Muscle layer of duodenum (tissue), 2 donors: ENCODE measurements around the gene HIVEP3.

Source experiments
- H3K27ac ChIP-seq: one replicate; pipeline ENCODE4 v1.7.0; 2013; ENCODE audit warnings: mild to moderate bottlenecking, low read length
- H3K27me3 ChIP-seq: one replicate; pipeline ENCODE4 v1.7.0; 2013; ENCODE audit warnings: low read depth, mild to moderate bottlenecking, control low read depth, low read length
- H3K36me3 ChIP-seq, 2 donors: one replicate each; pipeline ENCODE4 v1.7.0; 2013; ENCODE audit warnings: low read length in 2 of 2, control low read depth in 1 of 2, mild to moderate bottlenecking in 1 of 2; ENCODE audit not compliant: insufficient read depth in 2 of 2, control insufficient read depth in 1 of 2
- H3K4me1 ChIP-seq, 2 donors: one replicate each; pipeline ENCODE4 v1.7.0; 2013; ENCODE audit warnings: low read length in 2 of 2, mild to moderate bottlenecking in 2 of 2, control low read depth in 1 of 2, moderate library complexity in 1 of 2; ENCODE audit not compliant: insufficient read depth in 2 of 2, control insufficient read depth in 1 of 2
- H3K4me3 ChIP-seq, 2 donors: one replicate each; pipeline ENCODE4 v1.7.0; 2013; ENCODE audit warnings: low read length in 2 of 2, low read depth in 1 of 2, mild to moderate bottlenecking in 1 of 2
- H3K9me3 ChIP-seq, 2 donors: one replicate each; pipeline ENCODE4 v1.7.0; 2013; ENCODE audit warnings: low read length in 2 of 2, control low read depth in 1 of 2, mild to moderate bottlenecking in 1 of 2; ENCODE audit not compliant: control insufficient read depth in 1 of 2
- donor health status: healthy.

HIVEP3 gene

GRCh38 chr1:41633764-41634163 lies 285.0 kb downstream of the HIVEP3 start:
- H3K36me3 ChIP-seq, result no peaks in the 10 kb centered on the region
- no peak overlapping the region for H3K4me3 ChIP-seq
- H3K27me3 ChIP-seq, result no peaks in the 10 kb centered on the region
- no peak overlapping the region for H3K27ac ChIP-seq
- no peaks in the 10 kb centered on the region for H3K4me1 ChIP-seq
- no peaks in the 10 kb centered on the region for H3K9me3 ChIP-seq

GRCh38 chr1:41632781-41633575 lies 285.7 kb downstream of the HIVEP3 start:
- Histone ChIP-seq H3K4me3 (no peak overlapping the region), H3K27ac (no peak overlapping the region), H3K4me1 (no peaks in the 10 kb centered on the region), H3K36me3 (peaks cover 0 to 5% of the 10 kb centered on the region in 2 donors), H3K27me3 (no peaks in the 10 kb centered on the region), H3K9me3 (no peaks in the 10 kb centered on the region)

DNA sequence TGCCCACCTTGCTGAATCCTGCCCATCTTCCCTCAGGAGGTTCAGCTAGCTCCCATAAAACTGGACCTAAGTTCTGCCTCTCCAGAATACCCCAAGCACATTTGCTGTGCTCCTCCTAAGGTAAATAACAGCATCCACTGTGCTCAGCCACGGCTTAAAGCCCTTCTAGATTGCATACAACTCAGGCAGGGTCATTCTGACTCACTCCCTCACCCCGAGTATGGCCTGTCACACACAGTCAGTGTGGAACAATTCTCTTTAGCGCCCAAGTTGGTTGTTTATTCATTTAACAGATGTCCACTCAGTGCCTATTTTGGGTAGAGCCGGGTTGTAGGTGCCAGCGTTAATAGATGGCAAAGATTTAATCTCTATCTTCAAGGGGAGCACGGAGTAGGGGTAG lies 286.8 kb downstream of the HIVEP3 start:
- Histone ChIP-seq H3K4me3 (no peak overlapping the region), H3K4me1 (no peaks in the 10 kb centered on the region), H3K9me3 (no peaks in the 10 kb centered on the region), H3K36me3 (peaks cover 0 to 5% of the 10 kb centered on the region in 2 donors), H3K27ac (no peak overlapping the region), H3K27me3 (no peaks in the 10 kb centered on the region)

DNA sequence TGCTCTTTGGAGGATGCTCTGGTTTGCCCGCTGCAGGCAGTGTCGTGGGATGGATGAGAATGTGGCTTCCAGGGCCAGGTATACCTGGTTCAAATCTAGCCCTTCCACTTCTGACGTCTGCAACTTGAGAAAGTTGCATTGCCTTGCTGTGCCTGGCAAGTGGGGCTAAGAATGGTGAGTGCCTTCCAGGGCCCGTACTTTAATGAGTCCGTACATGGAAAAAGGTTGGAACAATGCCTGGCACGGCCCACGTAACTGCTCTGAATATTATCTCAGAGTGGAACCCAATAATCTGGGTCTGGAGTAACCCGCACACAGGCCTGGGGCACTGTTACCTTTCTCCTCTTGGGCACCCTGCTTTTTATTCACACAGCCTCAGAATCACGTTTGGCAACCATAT lies 287.6 kb downstream of the HIVEP3 start:
- Histone ChIP-seq H3K27me3 (no peaks in the 10 kb centered on the region), H3K4me3 (no peak overlapping the region), H3K27ac (no peak overlapping the region), H3K36me3 (peaks cover 0 to 5% of the 10 kb centered on the region in 2 donors), H3K9me3 (no peaks in the 10 kb centered on the region), H3K4me1 (peaks cover 0 to 5% of the 10 kb centered on the region in 2 donors)

DNA sequence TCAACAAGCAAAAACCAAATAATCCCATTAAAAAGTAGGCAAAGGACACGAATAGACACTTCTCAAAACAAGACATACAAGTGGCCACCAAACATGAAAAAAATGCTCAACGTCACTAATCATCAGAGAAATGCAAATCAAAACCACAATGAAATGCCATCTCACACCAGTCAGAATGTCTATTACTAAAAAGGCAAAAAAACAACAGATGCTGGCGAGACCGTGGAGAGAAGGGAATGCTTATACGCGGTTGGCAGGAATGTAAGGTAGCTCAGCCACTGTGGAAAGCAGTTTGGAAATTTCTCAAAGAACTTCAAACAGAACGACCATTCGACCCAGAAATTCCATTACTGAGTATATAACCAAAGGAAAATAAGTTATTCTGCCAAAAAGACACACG lies 289.2 kb downstream of the HIVEP3 start:
- Histone ChIP-seq H3K36me3 (peaks cover 0 to 5% of the 10 kb centered on the region in 2 donors), H3K9me3 (no peaks in the 10 kb centered on the region), H3K27me3 (no peaks in the 10 kb centered on the region), H3K27ac (no peak overlapping the region), H3K4me1 (peaks cover 0 to 8% of the 10 kb centered on the region in 2 donors), H3K4me3 (no peak overlapping the region)

GRCh38 chr1:41629141-41629540 lies 289.6 kb downstream of the HIVEP3 start:
- Histone ChIP-seq H3K9me3 (no peaks in the 10 kb centered on the region), H3K27me3 (no peaks in the 10 kb centered on the region), H3K27ac (no peak overlapping the region), H3K36me3 (peaks cover 0 to 5% of the 10 kb centered on the region in 2 donors), H3K4me1 (peaks cover 0 to 8% of the 10 kb centered on the region in 2 donors), H3K4me3 (no peak overlapping the region)

- H3K4me3 ChIP-seq, result no peak overlapping the region
- H3K9me3 ChIP-seq, result no peaks in the 10 kb centered on the region
- H3K27me3 ChIP-seq, result no peaks in the 10 kb centered on the region
- peaks cover 0 to 5% of the 10 kb centered on the region in 2 donors for H3K36me3 ChIP-seq
- peaks cover 0 to 8% of the 10 kb centered on the region in 2 donors for H3K4me1 ChIP-seq
- no peak overlapping the region for H3K27ac ChIP-seq
These were observed 291.0 kb downstream of the HIVEP3 start for GRCh38 chr1:41627491-41628280.

DNA sequence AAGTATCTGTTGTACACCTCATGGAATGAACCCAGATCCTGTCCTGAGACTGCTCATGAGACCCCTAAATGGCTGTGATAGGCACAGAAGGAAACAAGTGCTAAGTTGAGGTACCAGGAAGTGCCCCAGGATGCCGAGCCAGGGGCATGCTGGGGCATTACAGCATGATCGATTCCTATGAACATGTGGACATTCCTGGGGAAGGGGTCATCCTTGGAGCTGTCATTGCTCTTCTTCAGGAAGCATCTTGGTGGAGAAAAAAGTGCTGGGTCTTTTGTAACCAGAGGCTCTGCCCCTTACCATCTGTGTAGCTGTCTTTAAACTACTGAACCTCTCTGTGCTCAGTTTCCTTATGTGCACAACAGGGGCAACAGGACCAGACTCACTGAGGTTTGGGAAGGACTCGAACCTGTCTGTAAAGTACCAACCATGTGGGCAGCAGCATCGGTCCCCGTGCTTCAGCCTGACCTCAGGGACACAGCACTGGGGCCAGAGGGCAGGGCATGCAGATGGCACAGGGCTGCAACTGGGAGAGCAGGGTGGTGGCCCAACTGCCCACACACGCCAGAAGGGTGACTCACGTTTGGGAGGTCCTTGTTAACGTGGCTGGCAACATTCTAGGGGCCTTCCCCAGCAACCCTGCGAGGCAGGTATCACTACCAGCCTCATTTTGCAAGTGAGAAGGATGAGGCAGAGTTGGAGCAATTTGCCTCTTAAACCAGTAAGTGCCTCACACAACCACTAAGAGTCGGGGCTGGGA lies 291.9 kb downstream of the HIVEP3 start:
- no peaks in the 10 kb centered on the region for H3K27me3 ChIP-seq
- H3K27ac ChIP-seq, result no peak overlapping the region
- peaks cover 0 to 5% of the 10 kb centered on the region in 2 donors for H3K36me3 ChIP-seq
- H3K9me3 ChIP-seq, result no peaks in the 10 kb centered on the region
- H3K4me3 ChIP-seq, result no peak overlapping the region
- H3K4me1 ChIP-seq, result peaks cover 0 to 8% of the 10 kb centered on the region in 2 donors

- Histone ChIP-seq H3K27ac (no peak overlapping the region), H3K36me3 (peaks cover 0 to 5% of the 10 kb centered on the region in 2 donors), H3K4me3 (no peak overlapping the region), H3K27me3 (no peaks in the 10 kb centered on the region), H3K4me1 (peaks cover 0 to 8% of the 10 kb centered on the region in 2 donors), H3K9me3 (no peaks in the 10 kb centered on the region)
These were observed 292.6 kb downstream of the HIVEP3 start for GRCh38 chr1:41626146-41626545.

DNA sequence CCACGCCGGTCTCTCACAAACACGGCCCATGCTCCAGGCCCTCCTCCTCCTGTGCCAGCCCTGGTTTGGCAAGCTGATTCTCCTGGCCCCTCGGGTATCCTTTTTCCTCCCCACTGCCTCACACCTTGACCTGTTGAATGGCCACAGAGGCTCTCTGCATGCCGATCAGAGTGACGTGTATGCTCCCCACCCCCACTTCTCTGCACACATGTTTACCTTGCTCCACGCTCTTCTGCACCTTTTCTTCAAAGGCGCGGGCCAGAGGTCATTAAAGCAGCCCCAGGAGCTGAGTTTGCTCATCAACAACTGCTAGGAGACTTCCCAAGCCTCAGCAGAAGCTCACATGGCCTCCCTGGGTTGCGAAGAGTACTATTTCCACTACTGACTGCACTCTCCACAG lies 295.0 kb downstream of the HIVEP3 start:
- peaks cover 0 to 8% of the 10 kb centered on the region in 2 donors for H3K4me1 ChIP-seq
- peaks cover 0 to 5% of the 10 kb centered on the region in 2 donors for H3K36me3 ChIP-seq
- no peaks in the 10 kb centered on the region for H3K27me3 ChIP-seq
- H3K4me3 ChIP-seq, result no peak overlapping the region
- H3K9me3 ChIP-seq, result no peaks in the 10 kb centered on the region
- H3K27ac ChIP-seq, result no peak overlapping the region
